Activated CD8-positive, alpha-beta T cell treated with anti-CD3 and anti-CD28 coated beads for 36 hours (primary cell): ENCODE results near the gene CALCOCO1. TPM values are rescaled to one million over a fixed set of nuclear protein-coding genes. Genes with fewer than 3 reads are reported as not detected.

Source experiments
- ATAC-seq: fragments of 200-7000 bp; cut with Tn5 transposase; one replicate; pipeline ENCODE4 v1.10.0; 2021; ENCODE audit warnings: mild to moderate bottlenecking, moderate library complexity
- CTCF ChIA-PET: fragments of 350-600 bp; sonication (Branson Sonifier 250); formaldehyde crosslinking; loops from one replicate; lab custom pipeline; 2021; ENCODE audit warnings: antibody characterized with exemption; lab: Charles Lee
- POLR2A ChIA-PET: fragments of 350-600 bp; sonication (Branson Sonifier 250); formaldehyde crosslinking; loops from one replicate; lab custom pipeline; 2021; ENCODE audit warnings: antibody characterized with exemption; lab: Charles Lee
- DNase-seq: peaks from one replicate; pipeline ENCODE4 v3.0.0-alpha.2; 2020
- H3K27ac Mint-ChIP-seq: one replicate; pipeline ENCODE4 v1.8.0; 2021; ENCODE audit warnings: mild to moderate bottlenecking, mixed read lengths
- H3K27me3 Mint-ChIP-seq: one replicate; pipeline ENCODE4 v1.8.0; 2021; ENCODE audit warnings: mixed read lengths
- H3K36me3 Mint-ChIP-seq: one replicate; pipeline ENCODE4 v1.8.0; 2021; ENCODE audit warnings: low read depth, mixed read lengths
- H3K4me1 Mint-ChIP-seq: one replicate; pipeline ENCODE4 v1.8.0; 2021; ENCODE audit warnings: low read depth, mixed read lengths
- H3K4me3 Mint-ChIP-seq: one replicate; pipeline ENCODE4 v1.8.0; 2021; ENCODE audit warnings: mild to moderate bottlenecking, moderate library complexity, mixed read lengths
- H3K9me3 Mint-ChIP-seq: one replicate; pipeline ENCODE4 v1.8.0; 2021; ENCODE audit warnings: mixed read lengths
- intact Hi-C: fragments of 100-400 bp; cut with micrococcal nuclease; formaldehyde crosslinking; loops from one replicate; pipeline ENCODE4 v1.10.0; 2022
- total RNA-seq, 2 experiments: library from RNA; stranded (reverse); gene quantifications; one replicate each; pipeline ENCODE4 v1.2.3, GENCODE V29; 2021
- TF ChIP-seq, protein P1 (sequence below): fragments of 200-600 bp; IDR thresholded peaks from one replicate; pipeline ENCODE4 v1.8.0; 2022; ENCODE audit warnings: antibody characterized with exemption, mild to moderate bottlenecking

Gene CALCOCO1
- total RNA-seq, 2 experiments from 2014 or later, result 15.5 to 16.2 TPM

DNA sequence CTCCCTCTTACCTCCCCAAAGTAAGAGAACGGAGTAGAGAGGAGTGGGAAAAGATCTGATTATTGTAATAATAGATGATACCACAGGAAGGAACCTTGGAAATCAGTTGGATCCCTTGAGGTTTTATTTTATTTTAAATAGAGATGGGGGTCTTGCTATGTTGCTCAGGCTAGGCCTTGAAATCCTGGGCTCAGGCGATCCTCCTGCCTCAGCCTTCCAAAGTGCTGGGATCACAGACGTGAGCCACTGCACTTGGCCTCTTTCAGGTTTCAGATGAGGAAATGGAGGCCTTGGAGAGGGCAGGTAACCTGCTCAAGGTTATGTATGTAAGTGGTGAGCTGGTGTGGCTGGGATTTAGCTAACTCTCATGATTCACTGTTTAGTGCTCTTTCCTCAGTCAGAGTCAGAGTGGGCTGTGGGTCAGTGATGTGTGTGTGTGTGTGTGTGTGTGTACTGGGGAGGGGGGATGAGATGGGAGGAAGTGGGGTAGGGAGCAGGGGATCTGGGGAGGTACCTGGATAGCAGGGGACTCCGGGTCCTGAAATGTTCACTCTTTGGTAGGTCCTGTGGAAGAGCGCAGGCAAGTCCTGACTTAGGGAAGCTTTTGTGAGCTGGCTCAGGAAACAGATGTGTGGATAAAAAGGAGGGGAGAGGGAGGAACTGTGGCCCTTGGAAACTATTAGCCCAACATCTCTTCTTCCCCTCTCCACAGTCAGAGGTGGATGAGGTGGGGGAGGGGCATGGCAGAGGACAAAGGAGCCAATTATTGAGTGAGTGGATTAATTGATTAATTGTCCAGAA, 29.2 kb upstream of the CALCOCO1 start:
- ChIA-PET POLR2A (interaction anchor here (1.2 to 1.5 kb wide), 3 partner anchors 8 to 30 kb away, joined by 3 to 8 read pairs (median 4); no protein-coding TSS in a partner anchor), CTCF (interaction anchor here (0.9 to 8.0 kb wide), 32 partner anchors 9 to 296 kb away, joined by 3 to 154 read pairs (median 5); partner anchors contain the start of genes ATP5MC2, CALCOCO1 and HOXC10)
- Mint-ChIP-seq H3K27me3 (peaks cover 25% of the 10 kb centered on the region), H3K27ac (peak overlapping the region; percentile 78), H3K36me3 (no peaks in the 10 kb centered on the region), H3K9me3 (no peaks in the 10 kb centered on the region), H3K4me1 (peaks cover 23% of the 10 kb centered on the region), H3K4me3 (peak overlapping the region; percentile 62)
- intact Hi-C loops, result no loop called here
- DNase-seq, result peak; percentile 29
- TF ChIP-seq, protein P1, sequence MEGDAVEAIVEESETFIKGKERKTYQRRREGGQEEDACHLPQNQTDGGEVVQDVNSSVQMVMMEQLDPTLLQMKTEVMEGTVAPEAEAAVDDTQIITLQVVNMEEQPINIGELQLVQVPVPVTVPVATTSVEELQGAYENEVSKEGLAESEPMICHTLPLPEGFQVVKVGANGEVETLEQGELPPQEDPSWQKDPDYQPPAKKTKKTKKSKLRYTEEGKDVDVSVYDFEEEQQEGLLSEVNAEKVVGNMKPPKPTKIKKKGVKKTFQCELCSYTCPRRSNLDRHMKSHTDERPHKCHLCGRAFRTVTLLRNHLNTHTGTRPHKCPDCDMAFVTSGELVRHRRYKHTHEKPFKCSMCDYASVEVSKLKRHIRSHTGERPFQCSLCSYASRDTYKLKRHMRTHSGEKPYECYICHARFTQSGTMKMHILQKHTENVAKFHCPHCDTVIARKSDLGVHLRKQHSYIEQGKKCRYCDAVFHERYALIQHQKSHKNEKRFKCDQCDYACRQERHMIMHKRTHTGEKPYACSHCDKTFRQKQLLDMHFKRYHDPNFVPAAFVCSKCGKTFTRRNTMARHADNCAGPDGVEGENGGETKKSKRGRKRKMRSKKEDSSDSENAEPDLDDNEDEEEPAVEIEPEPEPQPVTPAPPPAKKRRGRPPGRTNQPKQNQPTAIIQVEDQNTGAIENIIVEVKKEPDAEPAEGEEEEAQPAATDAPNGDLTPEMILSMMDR, result no peak
- ATAC-seq, result peak; percentile 24

DNA sequence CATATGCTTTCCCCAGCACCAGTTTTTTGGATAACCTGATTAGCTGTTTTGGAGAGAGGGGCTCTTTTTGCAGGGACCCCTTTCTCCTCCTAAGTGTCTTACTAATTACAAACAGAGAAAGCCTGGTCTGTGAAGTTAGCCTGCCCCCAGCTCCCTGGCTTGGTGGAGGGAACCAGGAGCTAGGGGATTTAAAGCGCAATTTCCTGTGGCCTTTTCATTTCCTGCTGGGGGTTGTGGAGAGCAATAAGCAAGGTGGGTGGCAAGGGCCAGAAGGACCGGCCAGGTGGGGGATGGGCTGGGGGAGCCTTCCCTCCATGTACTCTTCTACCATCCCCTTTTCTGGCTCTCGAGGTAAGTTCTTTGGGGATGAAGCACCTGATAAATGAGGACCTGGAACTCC, 28.6 kb upstream of the CALCOCO1 start:
- TF ChIP-seq, protein P1, result no peak
- Mint-ChIP-seq H3K36me3 (no peaks in the 10 kb centered on the region), H3K4me3 (peak overlapping the region; percentile 4), H3K27me3 (peaks cover 21% of the 10 kb centered on the region), H3K27ac (peak overlapping the region; percentile 49), H3K4me1 (peaks cover 23% of the 10 kb centered on the region), H3K9me3 (no peaks in the 10 kb centered on the region)
- ChIA-PET CTCF (interaction anchor here (0.8 to 8.0 kb wide), 12 partner anchors 11 to 232 kb away, joined by 3 to 154 read pairs (median 4); partner anchors contain the start of gene ATP5MC2), POLR2A (no interaction called here)
- intact Hi-C loops, result no loop called here
- DNase-seq (no peak), ATAC-seq (no peak)

DNA sequence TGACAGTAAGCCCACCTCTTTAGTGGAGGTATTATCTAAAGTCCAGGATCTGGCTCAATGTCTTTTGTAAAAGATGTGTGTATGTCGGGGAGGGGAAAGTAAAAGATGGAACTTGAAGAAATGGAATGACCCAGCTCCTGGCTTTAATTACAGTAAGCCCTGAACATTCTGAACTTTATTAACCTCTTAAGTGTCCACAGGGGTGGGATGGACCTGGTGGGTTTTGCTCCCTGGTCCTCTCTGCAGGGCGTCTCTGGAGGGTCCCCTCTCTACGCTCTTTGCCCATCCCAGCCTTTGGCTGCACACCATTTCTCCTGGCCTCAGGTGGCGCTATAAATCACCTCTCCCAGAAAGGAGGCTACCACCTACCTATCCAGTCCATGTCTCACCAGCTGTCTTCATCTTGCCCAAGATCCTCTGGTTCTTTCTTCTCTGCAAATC, 28.2 kb upstream of the CALCOCO1 start:
- ChIA-PET POLR2A (no interaction called here), CTCF (interaction anchor here (0.8 to 8.0 kb wide), 10 partner anchors 11 to 133 kb away, joined by 3 to 154 read pairs (median 4); partner anchors contain the start of gene ATP5MC2)
- intact Hi-C loops, result no loop called here
- Mint-ChIP-seq H3K27me3 (peaks cover 21% of the 10 kb centered on the region), H3K9me3 (no peaks in the 10 kb centered on the region), H3K4me3 (no peak overlapping the region), H3K4me1 (peaks cover 23% of the 10 kb centered on the region), H3K27ac (no peak overlapping the region), H3K36me3 (no peaks in the 10 kb centered on the region)
- ATAC-seq (no peak), DNase-seq (no peak)
- TF ChIP-seq, protein P1, result no peak

DNA sequence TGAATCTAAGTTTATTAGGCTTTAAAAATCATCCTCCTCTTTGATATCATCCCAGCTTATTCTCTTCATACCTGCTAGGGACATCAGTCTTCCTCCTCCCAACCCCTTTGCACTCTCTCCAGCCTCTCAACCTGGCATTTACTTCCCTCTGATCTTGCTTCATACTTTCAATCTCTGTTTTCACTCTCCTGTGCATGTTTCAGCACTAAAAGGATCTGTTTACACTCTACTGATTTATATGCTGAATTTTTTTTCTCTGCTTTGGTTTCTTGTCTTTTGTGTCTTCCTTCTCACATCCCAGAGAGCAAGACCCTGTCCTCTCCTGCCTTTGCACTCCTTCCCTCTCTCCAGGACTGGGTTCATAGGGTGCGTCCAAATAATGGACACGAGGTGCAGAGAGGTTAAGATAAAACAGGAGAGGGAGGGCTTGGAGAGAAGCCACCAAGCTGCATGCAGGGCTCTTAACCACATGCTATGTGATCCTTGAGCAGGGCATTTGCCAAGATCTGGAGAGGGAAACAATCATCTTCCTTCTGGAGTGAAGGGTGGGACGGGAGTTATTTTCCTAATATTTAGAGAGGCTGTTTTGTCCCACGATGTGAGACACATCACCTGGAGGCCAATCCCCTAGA, 27.5 kb upstream of the CALCOCO1 start:
- ChIA-PET POLR2A (no interaction called here), CTCF (interaction anchor here (1.0 to 8.0 kb wide), 7 partner anchors 10 to 80 kb away, joined by 3 to 154 read pairs (median 4); partner anchors contain the start of gene ATP5MC2)
- intact Hi-C loops, result no loop called here
- Mint-ChIP-seq H3K27ac (no peak overlapping the region), H3K36me3 (no peaks in the 10 kb centered on the region), H3K4me1 (peaks cover 23% of the 10 kb centered on the region), H3K9me3 (no peaks in the 10 kb centered on the region), H3K27me3 (peaks cover 20% of the 10 kb centered on the region), H3K4me3 (no peak overlapping the region)
- TF ChIP-seq, protein P1, result no peak
- DNase-seq (no peak), ATAC-seq (no peak)
